Suprapubic skin (tissue), 3 donors: Measurements from ENCODE around the gene LRRC43.

Experiments used
- CTCF ChIP-seq, 2 donors: fragments of 200-600 bp in 1 of 2; fragments of 450-650 bp in 1 of 2; sonication (generic) in 1 of 2; IDR thresholded peaks; one replicate each; pipeline ENCODE4 v1.5.1; 2016 to 2019; ENCODE audit warnings: antibody characterized with exemption in 2 of 2, mild to moderate bottlenecking in 1 of 2, moderate library complexity in 1 of 2
- POLR2A ChIP-seq, 2 donors: fragments of 450-650 bp; IDR thresholded peaks; one replicate each; pipeline ENCODE4 v1.6.1; 2017; ENCODE audit warnings: antibody characterized with exemption in 2 of 2, mild to moderate bottlenecking in 2 of 2, moderate library complexity in 2 of 2

DNA sequence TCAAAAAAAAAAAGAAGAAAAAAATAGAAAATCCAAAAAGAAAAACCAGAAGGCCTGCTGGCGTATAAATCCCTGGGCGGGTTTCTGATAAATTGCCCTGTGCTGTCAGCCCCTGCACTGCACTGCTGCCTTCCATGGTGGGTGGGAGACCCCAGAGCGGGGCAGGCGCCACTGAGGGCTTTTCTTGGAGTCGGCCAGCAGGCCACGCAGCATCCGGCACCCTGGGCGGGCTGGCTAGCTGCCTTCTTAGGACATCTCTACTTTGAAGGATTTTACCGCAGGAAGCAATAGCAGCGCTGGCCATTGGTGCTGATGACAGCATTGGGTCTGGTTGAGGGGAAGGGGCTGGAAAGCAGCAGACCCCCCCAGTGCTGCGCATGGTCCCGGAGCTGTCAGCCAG lies 38.0 kb upstream of the LRRC43 start:
- TF ChIP-seq CTCF (IDR thresholded peaks at IDR 0.05) = no peak
- TF ChIP-seq POLR2A (IDR thresholded peaks at IDR 0.05) = no peak
